K562 (cell line): Measurements from ENCODE around the gene CFAP73. TPM values are rescaled to one million over a fixed set of nuclear protein-coding genes. Genes with fewer than 3 reads are reported as not detected.

Experiments used
- ARID4B ChIP-seq: sonication (generic); formaldehyde crosslinking; IDR thresholded peaks from 2 replicates; pipeline ENCODE4 v1.8.0; 2022; ENCODE audit warnings: mild to moderate bottlenecking, missing genetic modification reagents
- BHLHE40 ChIP-seq: IDR thresholded peaks from 2 replicates; pipeline ENCODE4 v1.6.1; 2011; ENCODE audit warnings: low read length, improper control_type of control experiment
- BRD9 ChIP-seq: fragments of 450-650 bp; IDR thresholded peaks from 2 replicates; pipeline ENCODE4 v1.6.1; 2018; ENCODE audit warnings: low read depth; ENCODE audit not compliant: partially characterized antibody
- CAMTA2 ChIP-seq: fragments of 250-450 bp; sonication (Bioruptor Pico); conservative IDR thresholded peaks from 2 replicates; pipeline ENCODE4 v1.5.1; 2022
- CTCFL ChIP-seq: IDR thresholded peaks from 2 replicates; pipeline ENCODE4 v1.6.1; 2011; ENCODE audit warnings: borderline replicate concordance, low read depth, mild to moderate bottlenecking, moderate library complexity, low read length; ENCODE audit not compliant: insufficient read depth, poor library complexity, severe bottlenecking
- E2F6 ChIP-seq, 2 experiments: IDR thresholded peaks; 2 replicates each; pipeline ENCODE4 v1.6.1; 2011; ENCODE audit warnings: borderline replicate concordance in 1 of 2, control low read depth in 1 of 2, low read depth in 1 of 2, low read length in 1 of 2, mild to moderate bottlenecking in 1 of 2, mixed read lengths in 1 of 2, moderate library complexity in 1 of 2; ENCODE audit not compliant: insufficient read depth in 1 of 2, insufficient read length in 1 of 2, poor library complexity in 1 of 2, severe bottlenecking in 1 of 2; ENCODE audit errors: extremely low read depth in 1 of 2
- MNT ChIP-seq, 2 experiments: fragments of 450-650 bp; conservative IDR thresholded peaks; 2 replicates each; pipeline ENCODE4 v1.6.1; 2017; ENCODE audit warnings: mild to moderate bottlenecking in 2 of 2, moderate library complexity in 2 of 2
- NRF1 ChIP-seq, 2 experiments: fragments of 450-650 bp; IDR thresholded peaks in 1 of 2; conservative IDR thresholded peaks in 1 of 2; 2 replicates each; pipeline ENCODE4 v1.6.1; 2014; ENCODE audit warnings: mild to moderate bottlenecking in 2 of 2
- RB1 ChIP-seq: fragments of 450-650 bp; IDR thresholded peaks from 2 replicates; pipeline ENCODE4 v1.6.1; 2017; ENCODE audit warnings: low read depth, mild to moderate bottlenecking
- RBFOX2 ChIP-seq: fragments of 200-400 bp; formaldehyde crosslinking; IDR thresholded peaks from 2 replicates; pipeline ENCODE4 v1.6.1; 2017; ENCODE audit warnings: low read depth, mild to moderate bottlenecking, low read length, moderate library complexity
- SP1 ChIP-seq: sonication (generic); formaldehyde crosslinking; IDR thresholded peaks from 2 replicates; pipeline ENCODE4 v1.8.1; 2022; ENCODE audit warnings: mild to moderate bottlenecking, missing genetic modification reagents
- SRF ChIP-seq, 2 experiments: fragments of 250-450, 450-650 bp in 1 of 2; sonication (Bioruptor Pico) in 1 of 2; sonication (generic) in 1 of 2; formaldehyde crosslinking; IDR thresholded peaks; 2 replicates each; pipeline versions ENCODE4 v1.5.0 to v1.5.1; 2020 to 2022; ENCODE audit warnings: mild to moderate bottlenecking in 1 of 2, missing genetic modification reagents in 1 of 2
- USF2 ChIP-seq: sonication (generic); formaldehyde crosslinking; IDR thresholded peaks from 2 replicates; pipeline ENCODE4 v1.5.0; 2020; ENCODE audit warnings: missing genetic modification reagents
- ZBTB7A ChIP-seq: IDR thresholded peaks from 2 replicates; pipeline ENCODE4 v1.6.1; 2011; ENCODE audit warnings: low read depth, mild to moderate bottlenecking, low read length, moderate library complexity, borderline replicate concordance; ENCODE audit not compliant: control insufficient read depth
- polyA plus RNA-seq, 8 experiments: library from polyadenylated mRNA; depleted of rRNA in 4 of 8; stranded (reverse) in 5 of 8; unstranded in 3 of 8; fragments of >200 nt; fragmentation: Nextera tagmentation in 2 of 8; fragmentation: Illumina TruSeq in 1 of 8; extraction: Ambion mirVana in 2 of 8; extraction: Trizol in 1 of 8; gene quantifications; 2 replicates each; pipeline versions ENCODE4 v1.2.1 to v1.2.3, GENCODE V29; 2011 to 2014; ENCODE audit warnings: inconsistent platforms in 1 of 8, missing spikeins in 1 of 8
- total RNA-seq, 7 experiments: library from RNA; depleted of rRNA in 6 of 7; stranded (reverse); fragments of >200 nt in 6 of 7; fragmentation: Illumina TruSeq in 2 of 7; extraction: Trizol in 2 of 7; gene quantifications; 2 replicates each; pipeline versions ENCODE4 v1.2.1 to v1.2.3, GENCODE V29; 2011 to 2021; ENCODE audit warnings: low replicate concordance in 1 of 7

The CFAP73 gene
- total and polyA plus RNA-seq, 9 of the 15 experiments (the other 6 are each of a cell fraction or from before 2014, with no cell fraction given), result not detected

GRCh38 chr12:113135178-113136127 is 14.1 kb upstream of the CFAP73 start, which contains the start of gene RASAL1 (continued):
- TF ChIP-seq SRF (CRISPR knock-in tag; IDR thresholded peaks at IDR 0.05) (no peak), NRF1 (conservative IDR thresholded peaks at IDR 0.05 in 1 of 2, IDR thresholded peaks at IDR 0.05 in 1 of 2) (peak; percentile 53 to 60), CTCFL (peak; percentile 37), USF2 (peak; percentile 5; the same call in 1 of the 2 replicates), ZBTB7A (peak; percentile 87), RBFOX2 (0 out of 2 replicates have a peak, but pooled peaks have one; percentile 24), BHLHE40 (no peak), ARID4B (peak; percentile 2; the same call in 1 of the 2 replicates), E2F6 (IDR thresholded peaks at IDR 0.05; ENCODE audit: borderline replicate concordance in 1 of 2, extremely low read depth in 1 of 2, insufficient read depth in 1 of 2, insufficient read length in 1 of 2, low read depth in 1 of 2, low read length in 1 of 2, poor library complexity in 1 of 2, severe bottlenecking in 1 of 2) (peak in 1 of 2 experiments; percentile 7), SP1 (CRISPR knock-in tag) (0 out of 2 replicates have a peak, but pooled peaks have one; percentile 17), CAMTA2 (no peak), MNT (conservative IDR thresholded peaks at IDR 0.05) (0 out of 4 replicates have a peak, but pooled peaks of 1 of the 2 experiments have one; percentile 9), RB1 (peak; percentile 49; the same call in 1 of the 2 replicates), BRD9 (no peak)
